Loucy (cell line): ENCODE results near the gene HOMER3.
A peak's percentile ranks its signal among the peaks of the same experiment; 100 is the strongest.

Experiments used
- H2AFZ ChIP-seq: fragments of 200-600 bp; sonication (generic); 2 replicates; pipeline ENCODE4 v1.6.0; 2016; ENCODE audit warnings: antibody characterized with exemption, mild to moderate bottlenecking, low read length, moderate library complexity
- H3F3A ChIP-seq: fragments of 200-600 bp; 2 replicates; pipeline ENCODE4 v1.6.0; 2016; ENCODE audit warnings: antibody characterized with exemption, low read depth, mild to moderate bottlenecking
- H3K27me3 ChIP-seq: fragments of 200-600 bp; sonication (generic); 2 replicates; pipeline ENCODE4 v1.6.1; 2014; ENCODE audit warnings: low read length, mild to moderate bottlenecking; ENCODE audit not compliant: insufficient read depth, poor library complexity, severe bottlenecking
- H3K36me3 ChIP-seq: fragments of 200-600 bp; sonication (generic); 2 replicates; pipeline ENCODE4 v1.6.1; 2016; ENCODE audit warnings: low read length; ENCODE audit not compliant: insufficient read depth
- H3K4me1 ChIP-seq: fragments of 200-600 bp; sonication (generic); 2 replicates; pipeline ENCODE4 v1.5.1; 2014; ENCODE audit warnings: low read length, mild to moderate bottlenecking; ENCODE audit not compliant: insufficient read depth, poor library complexity, severe bottlenecking
- H3K4me2 ChIP-seq: fragments of 200-600 bp; sonication (generic); 2 replicates; pipeline ENCODE4 v1.6.0; 2014; ENCODE audit warnings: antibody characterized with exemption, low read length, low read depth, mild to moderate bottlenecking; ENCODE audit not compliant: poor library complexity, severe bottlenecking
- H3K4me3 ChIP-seq: fragments of 200-600 bp; sonication (generic); 2 replicates; pipeline ENCODE4 v1.5.1; 2014; ENCODE audit warnings: low read length, mild to moderate bottlenecking, mixed read lengths; ENCODE audit not compliant: poor library complexity, severe bottlenecking
- H3K79me2 ChIP-seq: fragments of 200-600 bp; sonication (generic); 2 replicates; pipeline ENCODE4 v1.6.1; 2014; ENCODE audit warnings: low read length; ENCODE audit not compliant: insufficient read depth
- H3K9ac ChIP-seq: fragments of 200-600 bp; sonication (generic); 2 replicates; pipeline ENCODE4 v1.6.0; 2014; ENCODE audit warnings: mild to moderate bottlenecking, low read depth, low read length, moderate library complexity; ENCODE audit not compliant: poor library complexity, severe bottlenecking
- H3K9me2 ChIP-seq: fragments of 200-600 bp; sonication (generic); replicated peaks from 2 replicates; pipeline ENCODE4 v1.6.1; 2016; ENCODE audit warnings: low read depth, low read length, mixed read lengths
- H3K9me3 ChIP-seq: fragments of 200-600 bp; sonication (generic); 2 replicates; pipeline ENCODE4 v1.6.1; 2014; ENCODE audit warnings: mild to moderate bottlenecking, antibody characterized with exemption, low read length, low read depth; ENCODE audit not compliant: insufficient read depth
- H4K20me1 ChIP-seq: fragments of 200-600 bp; sonication (generic); 2 replicates; pipeline ENCODE4 v1.6.0; 2014; ENCODE audit warnings: antibody characterized with exemption, low read length, mild to moderate bottlenecking; ENCODE audit not compliant: insufficient read depth, poor library complexity, severe bottlenecking
- EZH2phosphoT487 ChIP-seq: fragments of 200-600 bp; IDR thresholded peaks from 2 replicates; pipeline ENCODE4 v1.6.1; 2018; ENCODE audit warnings: antibody characterized with exemption, mild to moderate bottlenecking, moderate library complexity, borderline replicate concordance
- TF ChIP-seq, protein P1 (sequence below): fragments of 200-600 bp; sonication (generic); conservative IDR thresholded peaks from 2 replicates; pipeline ENCODE4 v1.5.1; 2014; ENCODE audit warnings: mild to moderate bottlenecking, antibody characterized with exemption, low read length

Gene HOMER3

DNA sequence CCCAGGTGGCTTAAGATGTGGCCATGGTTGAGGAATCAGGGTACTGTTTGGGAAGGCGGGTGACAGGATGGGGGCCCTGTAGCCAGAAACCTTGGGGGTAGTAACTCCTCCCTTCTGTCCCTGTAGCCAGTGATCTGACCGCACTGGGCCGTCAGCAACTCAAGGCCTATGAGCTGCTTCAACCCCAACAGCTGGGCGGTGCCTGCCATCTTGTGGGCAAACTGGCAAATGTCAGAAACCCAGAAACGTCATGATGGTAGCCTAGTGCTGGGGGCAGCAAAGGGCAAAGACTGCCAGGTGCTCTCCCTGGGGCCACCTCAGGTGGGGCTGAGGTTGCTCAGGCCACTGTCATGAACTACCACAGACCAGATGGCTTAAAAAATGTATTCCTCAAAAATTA is 25.4 kb downstream of the HOMER3 start:
- H3K79me2 ChIP-seq = peaks cover 70% of the 10 kb centered on the region
- H3K4me3 ChIP-seq = no peak overlapping the region
- H3K27me3 ChIP-seq = no peaks in the 10 kb centered on the region
- no peaks in the 10 kb centered on the region for H3K9me2 ChIP-seq
- H3K9me3 ChIP-seq = no peaks in the 10 kb centered on the region
- H3K36me3 ChIP-seq = no peaks in the 10 kb centered on the region; the same call in 1 of the 2 replicates
- H4K20me1 ChIP-seq = peaks cover 16% of the 10 kb centered on the region
- TF ChIP-seq EZH2phosphoT487 = no peak
- TF ChIP-seq, protein P1, sequence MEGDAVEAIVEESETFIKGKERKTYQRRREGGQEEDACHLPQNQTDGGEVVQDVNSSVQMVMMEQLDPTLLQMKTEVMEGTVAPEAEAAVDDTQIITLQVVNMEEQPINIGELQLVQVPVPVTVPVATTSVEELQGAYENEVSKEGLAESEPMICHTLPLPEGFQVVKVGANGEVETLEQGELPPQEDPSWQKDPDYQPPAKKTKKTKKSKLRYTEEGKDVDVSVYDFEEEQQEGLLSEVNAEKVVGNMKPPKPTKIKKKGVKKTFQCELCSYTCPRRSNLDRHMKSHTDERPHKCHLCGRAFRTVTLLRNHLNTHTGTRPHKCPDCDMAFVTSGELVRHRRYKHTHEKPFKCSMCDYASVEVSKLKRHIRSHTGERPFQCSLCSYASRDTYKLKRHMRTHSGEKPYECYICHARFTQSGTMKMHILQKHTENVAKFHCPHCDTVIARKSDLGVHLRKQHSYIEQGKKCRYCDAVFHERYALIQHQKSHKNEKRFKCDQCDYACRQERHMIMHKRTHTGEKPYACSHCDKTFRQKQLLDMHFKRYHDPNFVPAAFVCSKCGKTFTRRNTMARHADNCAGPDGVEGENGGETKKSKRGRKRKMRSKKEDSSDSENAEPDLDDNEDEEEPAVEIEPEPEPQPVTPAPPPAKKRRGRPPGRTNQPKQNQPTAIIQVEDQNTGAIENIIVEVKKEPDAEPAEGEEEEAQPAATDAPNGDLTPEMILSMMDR = peak; percentile 69
- peaks cover 3% of the 10 kb centered on the region for H3K4me1 ChIP-seq
- no peaks in the 10 kb centered on the region for H3F3A ChIP-seq
- no peak overlapping the region for H2AFZ ChIP-seq
- H3K9ac ChIP-seq = peak overlapping the region; percentile 2
- H3K4me2 ChIP-seq = peak overlapping the region; percentile 44

DNA sequence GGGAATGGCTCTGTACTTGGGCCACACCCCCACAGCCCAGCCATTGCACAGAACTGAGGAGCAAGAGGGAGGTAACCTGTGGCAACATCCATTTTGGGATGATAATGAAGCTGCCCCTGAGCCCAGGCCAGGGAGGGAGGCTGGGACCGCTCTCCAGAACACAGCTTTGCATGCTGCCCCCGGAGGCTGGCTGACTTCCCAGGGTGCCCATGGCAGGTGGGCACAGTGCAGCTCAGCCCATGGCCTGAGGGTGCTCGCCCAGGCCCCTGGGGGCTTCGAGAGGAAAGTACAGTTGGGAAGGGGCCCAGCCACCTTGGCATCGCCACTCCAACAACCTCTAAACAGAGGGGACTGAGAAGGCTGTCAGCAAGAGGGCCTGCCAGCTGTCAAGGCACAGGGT is 27.6 kb downstream of the HOMER3 start:
- no peaks in the 10 kb centered on the region for H3K27me3 ChIP-seq
- H3K4me1 ChIP-seq = peaks cover 3% of the 10 kb centered on the region
- no peaks in the 10 kb centered on the region for H3K9me3 ChIP-seq
- H3K9me2 ChIP-seq = no peaks in the 10 kb centered on the region
- no peak overlapping the region for H2AFZ ChIP-seq
- H3K9ac ChIP-seq = no peak overlapping the region
- no peak overlapping the region for H3K4me3 ChIP-seq
- TF ChIP-seq, protein P1 = no peak
- no peak for TF ChIP-seq EZH2phosphoT487
- H3K36me3 ChIP-seq = no peaks in the 10 kb centered on the region; the same call in 1 of the 2 replicates
- no peaks in the 10 kb centered on the region for H3F3A ChIP-seq
- H3K79me2 ChIP-seq = peaks cover 53% of the 10 kb centered on the region
- no peak overlapping the region for H3K4me2 ChIP-seq
- peaks cover 13% of the 10 kb centered on the region for H4K20me1 ChIP-seq

DNA sequence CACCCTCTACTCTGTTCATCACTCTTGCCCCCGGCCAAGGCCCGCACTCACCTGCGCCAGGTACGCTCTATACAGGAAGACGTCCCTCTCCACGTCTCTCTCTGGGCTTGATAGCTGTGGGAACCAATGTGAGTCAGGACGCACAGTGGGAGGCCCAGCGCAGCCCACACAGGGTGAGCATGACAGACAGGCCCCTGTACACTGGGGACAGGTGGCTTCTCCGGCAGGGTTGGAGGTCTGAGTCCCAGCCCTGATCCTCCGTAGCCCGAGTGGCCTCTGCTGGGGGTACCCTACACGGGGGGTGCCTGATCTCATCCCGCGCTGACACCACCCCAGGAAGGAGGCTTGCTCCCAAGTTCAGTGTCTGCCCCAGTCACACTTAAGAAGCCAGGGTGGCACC is 28.1 kb downstream of the HOMER3 start:
- H3K4me2 ChIP-seq = no peak overlapping the region
- no peaks in the 10 kb centered on the region; the same call in 1 of the 2 replicates for H3K36me3 ChIP-seq
- no peaks in the 10 kb centered on the region for H3K9me3 ChIP-seq
- H3K27me3 ChIP-seq = no peaks in the 10 kb centered on the region
- H3K79me2 ChIP-seq = peaks cover 48% of the 10 kb centered on the region
- H3K4me1 ChIP-seq = peaks cover 3% of the 10 kb centered on the region
- TF ChIP-seq, protein P1 = no peak
- no peak overlapping the region for H2AFZ ChIP-seq
- H3K9ac ChIP-seq = no peak overlapping the region
- H3F3A ChIP-seq = no peaks in the 10 kb centered on the region
- no peak overlapping the region for H3K4me3 ChIP-seq
- no peaks in the 10 kb centered on the region for H3K9me2 ChIP-seq
- H4K20me1 ChIP-seq = peaks cover 10% of the 10 kb centered on the region
